Testis (tissue), 2 donors: ENCODE results near the gene CHDH.

Experiments
- POLR2A ChIP-seq: fragments of 450-650 bp; IDR thresholded peaks from one replicate; pipeline ENCODE4 v1.6.1; 2017; ENCODE audit warnings: antibody characterized with exemption, mild to moderate bottlenecking, moderate library complexity
- TF ChIP-seq, protein P1 (sequence below), 3 experiments: fragments of 450-650 bp in 2 of 3; fragments of 200-600 bp in 1 of 3; sonication (generic) in 1 of 3; IDR thresholded peaks; one replicate each; pipeline ENCODE4 v1.5.1; 2016 to 2019; ENCODE audit warnings: antibody characterized with exemption in 3 of 3, mild to moderate bottlenecking in 2 of 3, moderate library complexity in 1 of 3

DNA sequence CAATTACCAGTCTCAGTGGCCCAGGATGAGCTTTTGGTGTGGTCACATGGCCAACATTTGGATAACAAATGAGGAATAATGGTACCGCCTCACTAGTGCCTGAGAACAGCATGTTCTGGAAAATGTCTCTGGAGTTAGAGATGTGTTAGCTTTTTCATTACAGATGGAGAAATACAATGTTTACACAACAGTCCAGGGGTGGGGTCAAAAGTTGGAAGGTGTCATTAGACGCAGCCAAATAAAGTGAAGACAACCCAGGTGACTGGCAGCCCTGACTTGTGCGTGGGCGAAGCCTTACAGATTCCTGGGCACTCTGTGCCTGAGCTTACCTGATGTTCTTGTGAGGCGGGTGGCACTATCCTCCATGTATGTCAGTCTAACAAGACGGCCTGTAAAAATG, 13.0 kb upstream of the CHDH start:
- TF ChIP-seq, protein P1, sequence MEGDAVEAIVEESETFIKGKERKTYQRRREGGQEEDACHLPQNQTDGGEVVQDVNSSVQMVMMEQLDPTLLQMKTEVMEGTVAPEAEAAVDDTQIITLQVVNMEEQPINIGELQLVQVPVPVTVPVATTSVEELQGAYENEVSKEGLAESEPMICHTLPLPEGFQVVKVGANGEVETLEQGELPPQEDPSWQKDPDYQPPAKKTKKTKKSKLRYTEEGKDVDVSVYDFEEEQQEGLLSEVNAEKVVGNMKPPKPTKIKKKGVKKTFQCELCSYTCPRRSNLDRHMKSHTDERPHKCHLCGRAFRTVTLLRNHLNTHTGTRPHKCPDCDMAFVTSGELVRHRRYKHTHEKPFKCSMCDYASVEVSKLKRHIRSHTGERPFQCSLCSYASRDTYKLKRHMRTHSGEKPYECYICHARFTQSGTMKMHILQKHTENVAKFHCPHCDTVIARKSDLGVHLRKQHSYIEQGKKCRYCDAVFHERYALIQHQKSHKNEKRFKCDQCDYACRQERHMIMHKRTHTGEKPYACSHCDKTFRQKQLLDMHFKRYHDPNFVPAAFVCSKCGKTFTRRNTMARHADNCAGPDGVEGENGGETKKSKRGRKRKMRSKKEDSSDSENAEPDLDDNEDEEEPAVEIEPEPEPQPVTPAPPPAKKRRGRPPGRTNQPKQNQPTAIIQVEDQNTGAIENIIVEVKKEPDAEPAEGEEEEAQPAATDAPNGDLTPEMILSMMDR (IDR thresholded peaks at IDR 0.05), result no peak
- TF ChIP-seq POLR2A, result no peak
